Breast epithelium (tissue), 4 donors: ENCODE data around the gene ATP6V1A. TPM values are rescaled to one million over a fixed set of nuclear protein-coding genes. Genes with fewer than 3 reads are reported as not detected.

Experiments used
- DNase-seq, 2 donors: peaks; one replicate each; pipeline ENCODE4 v3.0.0-alpha.2; 2019; ENCODE audit warnings: low spot score in 2 of 2
- H3K27ac ChIP-seq, 2 donors: fragments of 200-600 bp; sonication (generic) in 1 of 2; one replicate each; pipeline ENCODE4 v1.5.1; 2016 to 2019; ENCODE audit warnings: mild to moderate bottlenecking in 1 of 2
- H3K27me3 ChIP-seq, 2 donors: fragments of 200-600 bp; sonication (generic) in 1 of 2; one replicate each; pipeline versions ENCODE4 v1.5.1 to v1.6.0; 2017 to 2019; ENCODE audit warnings: control low read depth in 1 of 2, mild to moderate bottlenecking in 1 of 2
- H3K36me3 ChIP-seq: fragments of 200-600 bp; one replicate; pipeline ENCODE4 v1.5.1; 2019
- H3K4me1 ChIP-seq, 2 donors: fragments of 200-600 bp; sonication (generic); one replicate each; pipeline ENCODE4 v1.5.1; 2016 to 2019; ENCODE audit warnings: control low read depth in 1 of 2
- H3K4me3 ChIP-seq, 3 donors: fragments of 200-600 bp; sonication (generic); 1 replicate in 2 of 3; 2 replicates in 1 of 3; pipeline ENCODE4 v1.5.1; 2016 to 2019; ENCODE audit warnings: mild to moderate bottlenecking in 3 of 3, moderate library complexity in 2 of 3
- H3K9me3 ChIP-seq, 2 donors: fragments of 200-600 bp; sonication (generic) in 1 of 2; one replicate each; pipeline ENCODE4 v1.5.1; 2016 to 2019; ENCODE audit warnings: control low read depth in 1 of 2
- CTCF ChIP-seq, 3 donors: fragments of 450-650 bp; IDR thresholded peaks; one replicate each; pipeline ENCODE4 v1.5.1; 2016 to 2017; ENCODE audit warnings: antibody characterized with exemption in 3 of 3, mild to moderate bottlenecking in 3 of 3, moderate library complexity in 3 of 3
- POLR2A ChIP-seq: fragments of 450-650 bp; IDR thresholded peaks from one replicate; pipeline ENCODE4 v1.6.1; 2016; ENCODE audit warnings: antibody characterized with exemption, mild to moderate bottlenecking, moderate library complexity
- POLR2AphosphoS5 ChIP-seq, 3 donors: sonication (generic); formaldehyde crosslinking; IDR thresholded peaks; one replicate each; pipeline ENCODE4 v1.6.1; 2017; ENCODE audit warnings: antibody characterized with exemption in 3 of 3
- intact Hi-C: fragments of 100-400 bp; cut with DNase I; formaldehyde crosslinking; loops from one replicate; pipeline ENCODE4 v1.15.1; 2023; ENCODE audit warnings: low total_unique reads
- total RNA-seq, 3 donors: library from RNA; depleted of rRNA; stranded (reverse); fragments of >200 nt; gene quantifications; one replicate each; pipeline ENCODE4 v1.1.0, GENCODE V29; 2016

ATP6V1A gene
- total RNA-seq = 10 to 100 TPM; 44.6 to 68.5 (median 48.6) TPM

- DNase-seq = peak; percentile 87 to 93
- no peaks in the 10 kb centered on the region for H3K27me3 ChIP-seq
- peak within 1 kb of the TSS; percentile 97 to 99 for H3K27ac ChIP-seq
- intact Hi-C loops = loop anchor here (5.0 kb wide), 1 partner anchor 1179 kb away; no protein-coding TSS in a partner anchor
- peaks cover 0 to 17% of the 10 kb centered on the region in 2 donors for H3K4me1 ChIP-seq
- no peaks in the 10 kb centered on the region for H3K36me3 ChIP-seq
- no peaks in the 10 kb centered on the region for H3K9me3 ChIP-seq
- H3K4me3 ChIP-seq = peak within 1 kb of the TSS; percentile 76 to 96 (median 94)
- TF ChIP-seq POLR2AphosphoS5 (IDR thresholded peaks at IDR 0.05) (peak in 2 of 3 donors; percentile 51 to 60), CTCF (IDR thresholded peaks at IDR 0.05) (peak in 2 of 3 donors; percentile 17 to 24), POLR2A (no peak)
These were observed at the start of gene ATP6V1A for GRCh38 chr3:113746548-113747282. TSS of gene ATP6V1A (plus strand) at chr3:113747035. CDS start at chr3:113778754, 31,719 bp downstream.

DNA sequence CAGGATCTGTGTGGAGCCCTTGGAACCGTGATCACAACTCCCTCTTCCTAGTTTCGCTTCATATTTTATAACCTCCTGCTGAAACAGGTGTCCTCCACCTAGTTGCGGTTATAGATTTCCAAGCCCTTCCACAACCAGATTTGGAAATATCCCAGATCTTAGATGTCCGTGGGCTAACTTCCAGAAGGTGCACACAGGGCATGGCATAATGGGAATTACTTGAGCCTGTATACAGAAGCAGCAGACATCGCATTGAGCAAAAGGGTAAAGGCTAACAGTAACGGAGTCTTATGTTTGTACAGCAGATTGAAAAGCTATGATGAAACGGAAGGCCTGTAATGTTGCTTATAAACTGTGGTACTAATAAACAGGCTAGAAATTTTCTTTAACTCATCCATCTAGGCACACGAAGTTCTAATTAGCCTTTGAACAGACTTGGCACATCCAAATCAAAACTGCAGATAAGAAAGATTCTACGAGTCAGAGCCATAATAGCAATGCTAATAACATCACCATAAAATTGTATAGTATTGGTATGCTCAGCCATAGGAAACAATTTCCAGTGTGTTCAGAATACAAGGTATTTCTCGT lies 49.2 kb upstream of the ATP6V1A start:
- intact Hi-C loops = no loop called here
- Histone ChIP-seq H3K9me3 (no peaks in the 10 kb centered on the region), H3K4me3 (peak overlapping the region; percentile 65 to 91 (median 89)), H3K4me1 (peaks cover 0 to 4% of the 10 kb centered on the region in 2 donors), H3K27ac (peak overlapping the region; percentile 98), H3K36me3 (no peaks in the 10 kb centered on the region), H3K27me3 (no peaks in the 10 kb centered on the region)
- TF ChIP-seq CTCF (IDR thresholded peaks at IDR 0.05) = no peak
- TF ChIP-seq POLR2AphosphoS5 (IDR thresholded peaks at IDR 0.05) = no peak
- no peak for TF ChIP-seq POLR2A
- no peak for DNase-seq

GRCh38 chr3:113698213-113698742 lies 48.6 kb upstream of the ATP6V1A start:
- H3K4me3 ChIP-seq = peak overlapping the region in 1 of 3 donors; percentile 91
- no peaks in the 10 kb centered on the region for H3K27me3 ChIP-seq
- no peaks in the 10 kb centered on the region for H3K9me3 ChIP-seq
- TF ChIP-seq POLR2AphosphoS5 (IDR thresholded peaks at IDR 0.05) (no peak), POLR2A (no peak), CTCF (IDR thresholded peaks at IDR 0.05) (no peak)
- no peaks in the 10 kb centered on the region for H3K36me3 ChIP-seq
- intact Hi-C loops = no loop called here
- no peak for DNase-seq
- H3K27ac ChIP-seq = peak overlapping the region; percentile 98
- peaks cover 0 to 4% of the 10 kb centered on the region in 2 donors for H3K4me1 ChIP-seq

DNA sequence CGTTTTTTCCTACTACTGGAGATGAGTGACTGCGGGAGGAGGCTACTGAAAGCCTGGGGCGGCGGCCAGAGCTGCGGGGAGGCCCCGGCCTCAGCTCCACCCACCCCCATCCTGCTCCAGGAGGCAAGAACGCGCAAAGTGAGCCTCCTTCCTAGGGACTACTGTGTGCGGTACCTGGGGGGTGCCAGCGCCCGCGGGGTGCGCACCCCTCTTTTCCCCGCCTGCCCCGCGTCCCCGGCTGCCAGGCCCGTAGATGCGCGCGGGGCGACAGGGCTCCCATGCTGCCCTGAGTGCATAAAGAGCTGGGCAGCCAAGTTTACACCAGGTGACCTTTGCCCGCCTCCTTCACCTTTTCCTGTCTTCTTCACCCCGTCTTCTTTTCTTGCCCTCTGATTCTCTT lies 47.9 kb upstream of the ATP6V1A start:
- Histone ChIP-seq H3K27me3 (no peaks in the 10 kb centered on the region), H3K4me3 (peak overlapping the region; percentile 14 to 62 (median 46)), H3K36me3 (no peaks in the 10 kb centered on the region), H3K4me1 (peaks cover 0 to 4% of the 10 kb centered on the region in 2 donors), H3K9me3 (no peaks in the 10 kb centered on the region), H3K27ac (peak overlapping the region; percentile 48)
- intact Hi-C loops = loop anchor here (1.0 kb wide), 1 partner anchor 8 kb away; no protein-coding TSS in a partner anchor
- no peak for DNase-seq
- no peak for TF ChIP-seq CTCF (IDR thresholded peaks at IDR 0.05)
- no peak for TF ChIP-seq POLR2AphosphoS5 (IDR thresholded peaks at IDR 0.05)
- TF ChIP-seq POLR2A = no peak

DNA sequence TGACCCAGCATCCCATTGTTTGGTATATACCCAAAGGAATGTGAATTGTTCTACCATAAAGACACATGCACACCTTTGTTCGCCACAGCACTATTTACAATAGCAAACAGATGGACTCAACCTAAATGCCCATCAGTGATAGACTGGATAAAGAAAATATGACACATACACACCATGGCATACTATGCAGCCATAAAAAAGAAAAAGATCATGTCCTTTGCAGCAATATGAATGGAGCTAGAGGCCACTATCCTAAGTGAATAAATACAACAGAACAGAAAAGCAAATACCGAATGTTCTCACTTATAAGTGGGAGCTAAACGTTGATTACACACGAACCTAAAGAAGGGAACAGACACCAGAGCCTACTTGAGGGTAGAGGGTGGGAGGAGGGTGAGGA lies 39.0 kb upstream of the ATP6V1A start:
- no peaks in the 10 kb centered on the region for H3K9me3 ChIP-seq
- intact Hi-C loops = loop anchor here (1.0 kb wide), 1 partner anchor 9 kb away; no protein-coding TSS in a partner anchor
- TF ChIP-seq POLR2A (no peak), POLR2AphosphoS5 (IDR thresholded peaks at IDR 0.05) (no peak), CTCF (IDR thresholded peaks at IDR 0.05) (no peak)
- no peak overlapping the region for H3K27ac ChIP-seq
- H3K4me1 ChIP-seq = no peaks in the 10 kb centered on the region
- no peaks in the 10 kb centered on the region for H3K27me3 ChIP-seq
- H3K4me3 ChIP-seq = no peak overlapping the region
- H3K36me3 ChIP-seq = no peaks in the 10 kb centered on the region
- no peak for DNase-seq
